NT2/D1 (cell line): ENCODE measurements around the gene ANK3.

Source experiments
- YY1 ChIP-seq: IDR thresholded peaks from 2 replicates; pipeline ENCODE4 v1.6.1; 2011; ENCODE audit not compliant: insufficient read length, insufficient read depth
- ZNF274 ChIP-seq: IDR thresholded peaks from 2 replicates; pipeline ENCODE4 v1.6.1; 2011; ENCODE audit warnings: mild to moderate bottlenecking, low read depth, low read length

DNA sequence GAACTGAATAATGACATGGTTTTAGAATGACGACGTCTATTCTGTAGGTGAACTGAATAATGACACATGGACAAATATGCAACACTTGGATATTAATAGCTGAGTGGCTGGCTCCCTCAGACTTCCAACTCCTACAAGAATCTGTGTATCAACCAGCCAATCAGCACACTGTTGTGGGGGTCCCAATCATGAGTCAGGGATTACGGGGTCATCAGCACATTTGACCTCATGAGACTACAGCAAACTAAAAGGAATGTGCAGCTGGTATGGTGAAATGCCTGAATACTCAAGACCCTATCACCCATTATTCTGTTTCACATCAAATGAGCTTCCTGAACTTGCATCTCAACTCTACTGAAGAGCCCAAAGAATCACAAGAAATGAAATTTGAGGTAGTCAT lies 192.5 kb downstream of the ANK3 start:
- no peak for TF ChIP-seq ZNF274
- TF ChIP-seq YY1, result no peak
